ENCODE measurements around the gene SPAG6.

Gene SPAG6

GRCh38 chr10:22321924-22322640, 23.2 kb upstream of the SPAG6 start:
- DNase-seq (ENCODE audit: low spot score), result peak; percentile 41

- no peak for DNase-seq (ENCODE audit: low spot score)
These were observed 22.6 kb upstream of the SPAG6 start for GRCh38 chr10:22322641-22323160.

- DNase-seq (ENCODE audit: low spot score), result no peak
These were observed 21.6 kb upstream of the SPAG6 start for GRCh38 chr10:22323538-22324305.

- no peak for DNase-seq (ENCODE audit: low spot score)
These were observed 20.9 kb upstream of the SPAG6 start for GRCh38 chr10:22324413-22324812.

- no peak for DNase-seq (ENCODE audit: low spot score)
These were observed 20.4 kb upstream of the SPAG6 start for GRCh38 chr10:22324893-22325271.

GRCh38 chr10:22325272-22326144, 19.8 kb upstream of the SPAG6 start:
- peak; percentile 87 for DNase-seq (ENCODE audit: low spot score)

GRCh38 chr10:22326145-22326702, 19.1 kb upstream of the SPAG6 start:
- DNase-seq (ENCODE audit: low spot score), result no peak

GRCh38 chr10:22329150-22329549, 16.1 kb upstream of the SPAG6 start:
- no peak for DNase-seq (ENCODE audit: low spot score)

GRCh38 chr10:22332116-22332692, 13.1 kb upstream of the SPAG6 start:
- no peak for DNase-seq (ENCODE audit: low spot score)

- DNase-seq (ENCODE audit: low spot score), result no peak
These were observed 11.9 kb upstream of the SPAG6 start for GRCh38 chr10:22333167-22333974.

GRCh38 chr10:22333975-22334282, 11.4 kb upstream of the SPAG6 start:
- DNase-seq (ENCODE audit: low spot score), result no peak

GRCh38 chr10:22334414-22335172, 10.7 kb upstream of the SPAG6 start:
- DNase-seq (ENCODE audit: low spot score), result no peak

GRCh38 chr10:22335173-22335933, 9.9 kb upstream of the SPAG6 start:
- DNase-seq (ENCODE audit: low spot score), result peak; percentile 86

- no peak for DNase-seq (ENCODE audit: low spot score)
These were observed 7.0 kb upstream of the SPAG6 start for GRCh38 chr10:22338185-22338900.

GRCh38 chr10:22338931-22339330, 6.4 kb upstream of the SPAG6 start:
- DNase-seq (ENCODE audit: low spot score), result no peak

GRCh38 chr10:22339761-22340328, 5.5 kb upstream of the SPAG6 start:
- no peak for DNase-seq (ENCODE audit: low spot score)

- peak; percentile 78 for DNase-seq (ENCODE audit: low spot score)
These were observed 4.7 kb upstream of the SPAG6 start for GRCh38 chr10:22340329-22341189.
